ENCODE data around the gene STAG1. TPM values are rescaled to one million over a fixed set of nuclear protein-coding genes. Genes with fewer than 3 reads are reported as not detected.

Gene STAG1
- total RNA-seq, 1 experiment from 2014 or later = 43.7 TPM

- intact Hi-C loops (cut with micrococcal nuclease; ENCODE audit: unreplicated experiment) (no loop called here), in situ Hi-C loops (cut with HindIII; ENCODE audit: low pct_unique_long_range_greater_than_20kb, low sequenced_read_pairs) (no loop called here)
- H3K4me3 ChIP-seq (ENCODE audit: low read depth in 2 of 2, low read length in 2 of 2) = no peak overlapping the region
- H3K27me3 ChIP-seq (ENCODE audit: control insufficient read depth, insufficient read depth, low read length) = no peaks in the 10 kb centered on the region
- ATAC-seq (no peak), DNase-seq (ENCODE audit: low read depth, low spot score) (no peak)
- H3K9me3 ChIP-seq (ENCODE audit: control insufficient read depth, insufficient read depth, low read depth, low read length) = no peaks in the 10 kb centered on the region
- ChIA-PET POLR2A (no interaction called here), CTCF (no interaction called here)
- TF ChIP-seq TCF7L2 (IDR thresholded peaks at IDR 0.05; ENCODE audit: low read depth, low read length) (no peak), POLR2AphosphoS5 (IDR thresholded peaks at IDR 0.05; ENCODE audit: low read depth, low read length) (no peak), REST (IDR thresholded peaks at IDR 0.05; ENCODE audit: insufficient read depth in 1 of 2, low read depth in 2 of 2, low read length in 1 of 2) (no peak), SIN3A (IDR thresholded peaks at IDR 0.05; ENCODE audit: borderline replicate concordance, insufficient read depth, low read depth, low read length) (no peak), CTCF (IDR thresholded peaks at IDR 0.05) (no peak)
- BruUV-seq (replicated peaks) = no TSS peak
- no peaks in the 10 kb centered on the region for H3K4me1 ChIP-seq (ENCODE audit: control insufficient read depth, insufficient read depth, low read length)
- H3K27ac ChIP-seq (ENCODE audit: low read length) = no peak overlapping the region
- H3K36me3 ChIP-seq (ENCODE audit: control insufficient read depth, insufficient read depth, low read length) = no peaks in the 10 kb centered on the region
Measured at GRCh38 chr3:136703429-136703828, 48.7 kb downstream of the STAG1 start.

GRCh38 chr3:136699271-136699828 is 52.8 kb downstream of the STAG1 start:
- Histone ChIP-seq H3K27me3 (ENCODE audit: control insufficient read depth, insufficient read depth, low read length) (no peaks in the 10 kb centered on the region), H3K36me3 (ENCODE audit: control insufficient read depth, insufficient read depth, low read length) (no peaks in the 10 kb centered on the region), H3K4me1 (ENCODE audit: control insufficient read depth, insufficient read depth, low read length) (no peaks in the 10 kb centered on the region), H3K27ac (ENCODE audit: low read length) (no peak overlapping the region), H3K9me3 (ENCODE audit: control insufficient read depth, insufficient read depth, low read depth, low read length) (no peaks in the 10 kb centered on the region; the same call in 1 of the 2 replicates), H3K4me3 (ENCODE audit: low read depth in 2 of 2, low read length in 2 of 2) (no peak overlapping the region)
- TF ChIP-seq CTCF (IDR thresholded peaks at IDR 0.05) (no peak), TCF7L2 (IDR thresholded peaks at IDR 0.05; ENCODE audit: low read depth, low read length) (no peak), REST (IDR thresholded peaks at IDR 0.05; ENCODE audit: insufficient read depth in 1 of 2, low read depth in 2 of 2, low read length in 1 of 2) (no peak), SIN3A (IDR thresholded peaks at IDR 0.05; ENCODE audit: borderline replicate concordance, insufficient read depth, low read depth, low read length) (no peak), POLR2AphosphoS5 (IDR thresholded peaks at IDR 0.05; ENCODE audit: low read depth, low read length) (no peak)
- ChIA-PET CTCF (no interaction called here), POLR2A (no interaction called here)
- DNase-seq (ENCODE audit: low read depth, low spot score) = no peak
- BruUV-seq (replicated peaks) = no TSS peak
- in situ Hi-C loops (cut with HindIII; ENCODE audit: low pct_unique_long_range_greater_than_20kb, low sequenced_read_pairs) = no loop called here
- no peak for ATAC-seq
- intact Hi-C loops (cut with micrococcal nuclease; ENCODE audit: unreplicated experiment) = no loop called here

All from Panc1 (cell line).